SU-DHL-6 (cell line): Measurements from ENCODE around the gene TAX1BP1.

Experiments used
- EZH2phosphoT487 ChIP-seq: fragments of 200-600 bp; sonication (generic), shearing (Covaris generic); conservative IDR thresholded peaks from 2 replicates; pipeline ENCODE4 v1.6.1; 2018; ENCODE audit warnings: mild to moderate bottlenecking, antibody characterized with exemption, low read length, moderate library complexity, mixed read lengths
- TF ChIP-seq, protein P1 (sequence below): fragments of 200-600 bp; sonication (generic); IDR thresholded peaks from one replicate; pipeline ENCODE4 v1.5.1; 2017; ENCODE audit warnings: antibody characterized with exemption, mild to moderate bottlenecking, low read length, moderate library complexity; ENCODE audit not compliant: insufficient read depth, poor library complexity, severe bottlenecking

DNA sequence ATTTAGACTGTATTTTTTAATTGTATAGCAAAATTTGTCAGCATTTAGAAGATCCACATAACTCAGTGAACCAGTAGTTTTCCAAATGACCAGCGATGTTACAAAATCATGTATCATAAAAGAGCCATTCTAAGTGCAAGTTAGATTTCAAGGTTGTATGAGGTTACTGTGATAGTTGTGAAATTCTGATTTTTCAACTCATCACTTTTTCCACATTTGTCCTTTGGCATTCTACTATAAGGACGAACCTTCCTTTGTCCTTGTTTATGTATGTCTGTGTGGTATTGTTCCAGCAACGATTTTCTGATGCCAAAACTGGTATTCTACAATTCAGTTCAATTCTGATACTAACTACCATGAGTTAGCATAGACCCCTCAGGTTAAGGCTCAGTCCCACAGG, 64.2 kb downstream of the TAX1BP1 start:
- TF ChIP-seq, protein P1, sequence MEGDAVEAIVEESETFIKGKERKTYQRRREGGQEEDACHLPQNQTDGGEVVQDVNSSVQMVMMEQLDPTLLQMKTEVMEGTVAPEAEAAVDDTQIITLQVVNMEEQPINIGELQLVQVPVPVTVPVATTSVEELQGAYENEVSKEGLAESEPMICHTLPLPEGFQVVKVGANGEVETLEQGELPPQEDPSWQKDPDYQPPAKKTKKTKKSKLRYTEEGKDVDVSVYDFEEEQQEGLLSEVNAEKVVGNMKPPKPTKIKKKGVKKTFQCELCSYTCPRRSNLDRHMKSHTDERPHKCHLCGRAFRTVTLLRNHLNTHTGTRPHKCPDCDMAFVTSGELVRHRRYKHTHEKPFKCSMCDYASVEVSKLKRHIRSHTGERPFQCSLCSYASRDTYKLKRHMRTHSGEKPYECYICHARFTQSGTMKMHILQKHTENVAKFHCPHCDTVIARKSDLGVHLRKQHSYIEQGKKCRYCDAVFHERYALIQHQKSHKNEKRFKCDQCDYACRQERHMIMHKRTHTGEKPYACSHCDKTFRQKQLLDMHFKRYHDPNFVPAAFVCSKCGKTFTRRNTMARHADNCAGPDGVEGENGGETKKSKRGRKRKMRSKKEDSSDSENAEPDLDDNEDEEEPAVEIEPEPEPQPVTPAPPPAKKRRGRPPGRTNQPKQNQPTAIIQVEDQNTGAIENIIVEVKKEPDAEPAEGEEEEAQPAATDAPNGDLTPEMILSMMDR = no peak
- TF ChIP-seq EZH2phosphoT487 = no peak
